HG02938 (cell line): ENCODE results near the gene SDHA.
"Not testable (repeated sequence)": the region's sequence is repeated elsewhere in the genome, so short reads cannot be mapped to it uniquely, and the experiment has no call there.

Experiments
- ATAC-seq: cut with Tn5 transposase; IDR thresholded peaks from one replicate; pipeline ENCODE4 v1.9.1; 2021; ENCODE audit warnings: mild to moderate bottlenecking, moderate library complexity; ENCODE audit not compliant: unreplicated experiment

The SDHA gene

GRCh38 chr5:296954-297353, 78.8 kb downstream of the SDHA start:
- not testable (repeated sequence) for ATAC-seq

GRCh38 chr5:297448-297847, 79.3 kb downstream of the SDHA start:
- not testable (repeated sequence) for ATAC-seq

- not testable (repeated sequence) for ATAC-seq
Measured at GRCh38 chr5:297991-298736, 80.0 kb downstream of the SDHA start.

- ATAC-seq = no peak
Measured at GRCh38 chr5:298737-299125, 80.6 kb downstream of the SDHA start.

- ATAC-seq = not testable (repeated sequence)
Measured at GRCh38 chr5:299921-300320, 81.8 kb downstream of the SDHA start.

GRCh38 chr5:300691-301435, 82.7 kb downstream of the SDHA start:
- ATAC-seq = not testable (repeated sequence)

GRCh38 chr5:302416-302815, 84.3 kb downstream of the SDHA start:
- ATAC-seq = not testable (repeated sequence)

GRCh38 chr5:302966-303365, 84.8 kb downstream of the SDHA start:
- ATAC-seq = no peak

GRCh38 chr5:303741-304140, 85.6 kb downstream of the SDHA start:
- ATAC-seq = not testable (repeated sequence)

- no peak for ATAC-seq
Measured at GRCh38 chr5:305050-305449, 86.9 kb downstream of the SDHA start.

- ATAC-seq = no peak
Measured at GRCh38 chr5:305459-305858, 87.3 kb downstream of the SDHA start.

GRCh38 chr5:306011-306805, 88.1 kb downstream of the SDHA start:
- ATAC-seq = no peak
